ENCODE measurements around the gene INTS6.

Gene INTS6

DNA sequence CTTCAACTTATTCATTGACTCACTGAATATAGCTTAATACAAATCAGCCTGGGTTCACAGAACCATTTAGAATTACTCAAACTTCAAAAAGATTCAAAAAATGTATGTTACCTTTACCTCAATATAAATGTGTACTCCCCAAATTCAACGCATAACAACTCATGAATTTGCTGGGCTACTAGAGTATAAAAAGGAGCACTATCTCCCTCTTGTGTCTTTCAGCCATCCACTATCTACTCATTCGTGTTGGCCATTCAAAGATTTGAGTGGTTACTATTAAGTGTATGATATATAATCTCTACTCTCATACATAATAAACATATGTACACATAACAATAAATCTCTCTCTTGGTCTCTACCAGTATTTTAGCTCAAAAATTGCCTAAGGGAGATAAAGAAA lies 20.3 kb downstream of the INTS6 start:
- no peak for TF ChIP-seq OSR1 (CRISPR knock-in tag; IDR thresholded peaks at IDR 0.05)
- TF ChIP-seq GLIS3 (CRISPR knock-in tag; IDR thresholded peaks at IDR 0.05): no peak
- TF ChIP-seq CSDC2 (CRISPR knock-in tag; IDR thresholded peaks at IDR 0.05): no peak
- no peak for TF ChIP-seq SNAI2 (CRISPR knock-in tag; IDR thresholded peaks at IDR 0.05)
- TF ChIP-seq, protein P1, sequence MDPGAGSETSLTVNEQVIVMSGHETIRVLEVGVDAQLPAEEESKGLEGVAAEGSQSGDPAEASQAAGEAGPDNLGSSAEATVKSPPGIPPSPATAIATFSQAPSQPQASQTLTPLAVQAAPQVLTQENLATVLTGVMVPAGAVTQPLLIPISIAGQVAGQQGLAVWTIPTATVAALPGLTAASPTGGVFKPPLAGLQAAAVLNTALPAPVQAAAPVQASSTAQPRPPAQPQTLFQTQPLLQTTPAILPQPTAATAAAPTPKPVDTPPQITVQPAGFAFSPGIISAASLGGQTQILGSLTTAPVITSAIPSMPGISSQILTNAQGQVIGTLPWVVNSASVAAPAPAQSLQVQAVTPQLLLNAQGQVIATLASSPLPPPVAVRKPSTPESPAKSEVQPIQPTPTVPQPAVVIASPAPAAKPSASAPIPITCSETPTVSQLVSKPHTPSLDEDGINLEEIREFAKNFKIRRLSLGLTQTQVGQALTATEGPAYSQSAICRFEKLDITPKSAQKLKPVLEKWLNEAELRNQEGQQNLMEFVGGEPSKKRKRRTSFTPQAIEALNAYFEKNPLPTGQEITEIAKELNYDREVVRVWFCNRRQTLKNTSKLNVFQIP (CRISPR knock-in tag; IDR thresholded peaks at IDR 0.05; ENCODE audit: borderline replicate concordance, low read depth): no peak
- ATAC-seq: no peak

DNA sequence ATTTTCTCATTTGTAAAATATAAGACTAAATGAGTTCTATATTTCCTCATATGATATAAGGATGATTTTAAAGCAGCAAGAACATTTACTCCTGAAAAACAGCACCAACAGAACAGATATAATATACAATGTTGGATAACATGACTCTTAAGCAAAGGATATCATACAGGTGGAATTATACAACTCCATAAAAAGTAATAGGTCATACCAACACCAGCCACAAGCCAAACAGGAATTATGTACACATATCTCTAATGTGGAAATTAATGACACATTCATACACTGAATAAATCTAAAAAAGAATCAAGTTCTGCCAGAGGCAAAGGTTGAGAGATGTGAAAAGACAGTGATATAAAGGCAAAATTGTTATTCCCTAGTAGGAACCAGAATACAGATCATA lies 25.9 kb downstream of the INTS6 start:
- TF ChIP-seq, protein P1 (CRISPR knock-in tag; IDR thresholded peaks at IDR 0.05; ENCODE audit: borderline replicate concordance, low read depth): no peak
- no peak for TF ChIP-seq TOX (CRISPR knock-in tag; IDR thresholded peaks at IDR 0.05; ENCODE audit: borderline replicate concordance)
- TF ChIP-seq ESRRG (CRISPR knock-in tag; IDR thresholded peaks at IDR 0.05): no peak
- TF ChIP-seq ZC3H10 (CRISPR knock-in tag; IDR thresholded peaks at IDR 0.05): no peak
- TF ChIP-seq OSR1 (CRISPR knock-in tag; IDR thresholded peaks at IDR 0.05): no peak
- TF ChIP-seq, protein P2, sequence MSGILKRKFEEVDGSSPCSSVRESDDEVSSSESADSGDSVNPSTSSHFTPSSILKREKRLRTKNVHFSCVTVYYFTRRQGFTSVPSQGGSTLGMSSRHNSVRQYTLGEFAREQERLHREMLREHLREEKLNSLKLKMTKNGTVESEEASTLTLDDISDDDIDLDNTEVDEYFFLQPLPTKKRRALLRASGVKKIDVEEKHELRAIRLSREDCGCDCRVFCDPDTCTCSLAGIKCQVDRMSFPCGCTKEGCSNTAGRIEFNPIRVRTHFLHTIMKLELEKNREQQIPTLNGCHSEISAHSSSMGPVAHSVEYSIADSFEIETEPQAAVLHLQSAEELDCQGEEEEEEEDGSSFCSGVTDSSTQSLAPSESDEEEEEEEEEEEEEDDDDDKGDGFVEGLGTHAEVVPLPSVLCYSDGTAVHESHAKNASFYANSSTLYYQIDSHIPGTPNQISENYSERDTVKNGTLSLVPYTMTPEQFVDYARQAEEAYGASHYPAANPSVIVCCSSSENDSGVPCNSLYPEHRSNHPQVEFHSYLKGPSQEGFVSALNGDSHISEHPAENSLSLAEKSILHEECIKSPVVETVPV (CRISPR knock-in tag; IDR thresholded peaks at IDR 0.05): no peak
- TF ChIP-seq TCF4 (CRISPR knock-in tag; IDR thresholded peaks at IDR 0.05; ENCODE audit: borderline replicate concordance): no peak
- TF ChIP-seq ZNF8 (CRISPR knock-in tag; IDR thresholded peaks at IDR 0.05): no peak
- TF ChIP-seq, protein P3, sequence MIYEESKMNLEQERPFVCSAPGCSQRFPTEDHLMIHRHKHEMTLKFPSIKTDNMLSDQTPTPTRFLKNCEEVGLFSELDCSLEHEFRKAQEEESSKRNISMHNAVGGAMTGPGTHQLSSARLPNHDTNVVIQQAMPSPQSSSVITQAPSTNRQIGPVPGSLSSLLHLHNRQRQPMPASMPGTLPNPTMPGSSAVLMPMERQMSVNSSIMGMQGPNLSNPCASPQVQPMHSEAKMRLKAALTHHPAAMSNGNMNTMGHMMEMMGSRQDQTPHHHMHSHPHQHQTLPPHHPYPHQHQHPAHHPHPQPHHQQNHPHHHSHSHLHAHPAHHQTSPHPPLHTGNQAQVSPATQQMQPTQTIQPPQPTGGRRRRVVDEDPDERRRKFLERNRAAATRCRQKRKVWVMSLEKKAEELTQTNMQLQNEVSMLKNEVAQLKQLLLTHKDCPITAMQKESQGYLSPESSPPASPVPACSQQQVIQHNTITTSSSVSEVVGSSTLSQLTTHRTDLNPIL (CRISPR knock-in tag; IDR thresholded peaks at IDR 0.05; ENCODE audit: low read depth): no peak
- no peak for TF ChIP-seq ZNF565 (CRISPR knock-in tag; conservative IDR thresholded peaks at IDR 0.05; ENCODE audit: low read depth)
- no peak for TF ChIP-seq PPARA (CRISPR knock-in tag; IDR thresholded peaks at IDR 0.05; ENCODE audit: borderline replicate concordance)
- ATAC-seq: no peak

DNA sequence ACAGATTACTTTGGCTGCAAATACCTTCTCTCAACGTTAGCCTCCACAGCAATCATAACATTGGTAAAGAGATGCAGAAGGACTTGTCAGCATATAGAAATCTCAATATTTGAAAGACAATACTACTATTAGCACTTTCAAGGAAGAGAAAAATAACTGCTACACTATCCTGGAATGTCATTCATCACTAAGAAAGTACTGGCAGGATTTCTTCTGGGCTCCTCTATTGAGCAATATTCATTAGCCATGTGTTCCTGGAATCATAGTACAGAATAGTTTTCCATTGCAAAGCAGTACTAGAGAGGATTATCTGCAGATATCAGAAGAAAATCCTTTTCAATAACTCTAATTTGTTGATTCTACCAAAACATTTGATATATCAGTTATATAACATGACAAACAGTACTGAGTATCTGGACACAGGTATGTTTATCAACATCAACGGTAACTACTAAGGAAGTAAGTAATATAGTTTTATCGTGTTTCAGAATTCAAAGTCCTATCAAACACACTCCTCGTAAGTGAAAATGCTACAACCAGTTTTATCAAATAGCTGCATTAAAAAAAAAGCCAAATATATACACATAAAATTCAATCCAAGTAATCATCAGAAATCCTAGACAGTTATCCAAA lies 27.3 kb downstream of the INTS6 start:
- no peak for ATAC-seq
- TF ChIP-seq ISL1 (CRISPR knock-in tag; IDR thresholded peaks at IDR 0.05): 0 out of 2 replicates have a peak, but pooled peaks have one; percentile 19
- no peak for TF ChIP-seq TOX (CRISPR knock-in tag; IDR thresholded peaks at IDR 0.05; ENCODE audit: borderline replicate concordance)

DNA sequence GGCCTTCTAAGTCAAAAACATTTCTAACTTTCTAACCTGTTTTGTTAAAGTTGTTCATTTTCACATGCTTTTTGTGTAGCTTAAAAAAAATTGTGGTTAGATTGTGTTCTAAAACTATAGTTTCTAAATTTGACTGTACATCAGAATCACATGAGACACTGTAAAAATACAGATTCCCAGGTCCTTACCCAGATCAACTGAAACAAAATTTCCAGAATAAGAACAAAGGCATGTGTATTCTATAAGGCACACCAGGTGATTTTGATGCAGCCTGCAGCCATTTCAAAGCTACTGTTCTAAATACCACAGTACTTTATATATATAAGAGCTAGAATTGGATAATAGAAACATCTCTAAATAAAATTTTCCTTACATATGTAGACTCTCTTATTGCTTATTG lies 29.1 kb downstream of the INTS6 start:
- no peak for TF ChIP-seq GLIS3 (CRISPR knock-in tag; IDR thresholded peaks at IDR 0.05)
- TF ChIP-seq ZNF565 (CRISPR knock-in tag; conservative IDR thresholded peaks at IDR 0.05; ENCODE audit: low read depth): no peak
- TF ChIP-seq, protein P3 (CRISPR knock-in tag; IDR thresholded peaks at IDR 0.05; ENCODE audit: low read depth): no peak
- TF ChIP-seq, protein P2 (CRISPR knock-in tag; IDR thresholded peaks at IDR 0.05): no peak
- TF ChIP-seq ISL1 (CRISPR knock-in tag; IDR thresholded peaks at IDR 0.05): no peak
- TF ChIP-seq, protein P1 (CRISPR knock-in tag; IDR thresholded peaks at IDR 0.05; ENCODE audit: borderline replicate concordance, low read depth): no peak
- TF ChIP-seq ARNTL (CRISPR knock-in tag; IDR thresholded peaks at IDR 0.05; ENCODE audit: borderline replicate concordance, low read depth): no peak
- TF ChIP-seq TCF4 (CRISPR knock-in tag; IDR thresholded peaks at IDR 0.05; ENCODE audit: borderline replicate concordance): no peak
- ATAC-seq: no peak
